ENCODE data around the gene BEST4.
"Not testable (repeated sequence)": the region's sequence is repeated elsewhere in the genome, so short reads cannot be mapped to it uniquely, and the experiment has no call there.

BEST4 gene

DNA sequence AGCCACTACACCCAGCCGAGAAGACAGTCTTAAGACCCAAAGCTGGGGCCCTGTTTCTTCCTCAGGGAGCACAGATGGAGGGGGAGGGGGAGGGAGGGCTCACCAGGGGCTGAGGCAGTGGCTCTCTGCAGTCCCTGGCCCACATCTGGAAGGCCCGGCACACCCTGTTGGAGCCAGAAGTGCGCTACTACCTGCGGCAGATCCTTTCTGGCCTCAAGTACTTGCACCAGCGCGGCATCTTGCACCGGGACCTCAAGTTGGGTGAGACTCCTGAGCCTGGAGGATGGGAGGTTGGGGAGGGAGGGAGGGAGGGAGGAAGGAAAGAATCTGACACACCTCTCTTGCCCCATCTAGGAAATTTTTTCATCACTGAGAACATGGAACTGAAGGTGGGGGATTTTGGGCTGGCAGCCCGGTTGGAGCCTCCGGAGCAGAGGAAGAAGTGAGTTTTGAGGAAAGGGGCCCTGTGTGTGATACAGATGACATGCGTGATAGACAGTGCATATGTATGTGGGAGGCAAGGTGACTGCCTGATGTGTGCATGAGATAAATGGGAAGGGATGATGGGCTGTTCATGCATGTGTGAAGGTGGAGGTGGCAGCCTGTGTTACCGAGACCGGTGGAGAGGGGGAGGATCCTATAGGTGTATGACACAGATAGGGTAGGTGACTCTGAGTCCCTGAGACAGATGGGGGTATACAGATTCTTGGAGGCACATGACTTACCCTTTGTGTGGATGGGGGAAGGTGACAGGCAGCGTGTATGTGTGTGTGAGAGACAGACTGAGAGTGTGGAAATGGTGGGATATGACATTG, 13.7 kb upstream of the BEST4 start:
- no peak for DNase-seq

DNA sequence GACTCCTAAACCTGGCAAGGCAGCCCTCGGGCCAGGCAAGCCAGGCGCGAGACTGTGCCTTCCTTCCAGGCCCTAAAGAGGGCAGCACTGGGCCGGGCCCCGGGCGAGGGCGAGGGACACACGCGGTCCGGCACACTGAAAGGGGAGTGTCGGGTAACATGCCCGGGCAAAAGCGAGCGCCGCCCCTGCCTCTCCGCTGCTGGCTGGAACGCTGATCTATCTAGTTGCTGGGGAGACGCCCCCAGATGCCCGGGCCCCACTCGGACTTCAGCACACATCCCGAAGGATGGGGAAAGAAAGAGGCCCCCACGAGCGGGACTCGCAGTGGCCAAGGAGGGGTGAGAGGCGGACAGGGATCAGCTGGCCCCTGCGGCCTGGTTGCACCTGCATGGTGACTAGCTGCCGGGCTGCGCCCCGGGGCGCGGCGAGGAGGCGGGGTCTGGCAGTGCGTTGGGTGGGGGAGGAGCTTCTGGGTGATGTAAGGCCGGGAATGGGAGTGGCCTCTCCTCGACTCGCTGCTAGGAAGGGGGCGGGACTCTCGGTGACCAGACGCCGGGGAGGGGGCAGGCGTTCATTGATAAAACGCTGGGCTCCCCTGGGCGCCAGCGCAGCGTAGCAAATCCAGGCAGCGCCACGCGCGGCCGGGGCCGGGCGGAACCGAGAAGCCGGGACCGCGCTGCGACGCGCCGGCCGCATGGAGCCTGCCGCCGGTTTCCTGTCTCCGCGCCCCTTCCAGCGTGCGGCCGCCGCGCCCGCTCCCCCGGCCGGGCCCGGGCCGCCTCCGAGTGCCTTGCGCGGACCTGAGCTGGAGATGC, 12.0 kb upstream of the BEST4 start, which contains the start of gene PLK3:
Gene PLK3, plus strand, starts transcription at position 608 of the 815 bp plus-strand sequence. Its CDS starts 87 bp downstream, at position 695.
- peak; percentile 94 for DNase-seq

- DNase-seq = no peak
These were observed 10.8 kb upstream of the BEST4 start for GRCh38 chr1:44798481-44799365.

DNA sequence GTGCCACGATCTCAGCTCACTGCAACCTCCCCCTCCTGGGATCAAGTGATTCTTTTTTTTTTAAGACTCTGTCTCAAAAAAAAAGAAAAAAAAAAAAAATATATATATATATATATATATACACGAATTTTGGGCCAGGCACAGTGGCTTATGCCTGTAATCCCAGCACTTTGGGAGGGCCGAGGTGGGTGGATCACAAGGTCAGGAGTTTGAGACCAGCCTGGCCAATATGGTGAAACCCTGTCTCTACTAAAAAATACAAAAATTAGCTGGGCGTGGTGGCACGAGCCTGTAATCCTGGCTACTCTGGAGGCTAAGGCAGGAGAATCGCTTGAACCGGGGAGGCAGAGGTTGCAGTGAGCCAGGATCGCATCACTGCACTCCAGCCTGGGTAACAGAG, 9.9 kb upstream of the BEST4 start:
- not testable (repeated sequence) for DNase-seq

DNA sequence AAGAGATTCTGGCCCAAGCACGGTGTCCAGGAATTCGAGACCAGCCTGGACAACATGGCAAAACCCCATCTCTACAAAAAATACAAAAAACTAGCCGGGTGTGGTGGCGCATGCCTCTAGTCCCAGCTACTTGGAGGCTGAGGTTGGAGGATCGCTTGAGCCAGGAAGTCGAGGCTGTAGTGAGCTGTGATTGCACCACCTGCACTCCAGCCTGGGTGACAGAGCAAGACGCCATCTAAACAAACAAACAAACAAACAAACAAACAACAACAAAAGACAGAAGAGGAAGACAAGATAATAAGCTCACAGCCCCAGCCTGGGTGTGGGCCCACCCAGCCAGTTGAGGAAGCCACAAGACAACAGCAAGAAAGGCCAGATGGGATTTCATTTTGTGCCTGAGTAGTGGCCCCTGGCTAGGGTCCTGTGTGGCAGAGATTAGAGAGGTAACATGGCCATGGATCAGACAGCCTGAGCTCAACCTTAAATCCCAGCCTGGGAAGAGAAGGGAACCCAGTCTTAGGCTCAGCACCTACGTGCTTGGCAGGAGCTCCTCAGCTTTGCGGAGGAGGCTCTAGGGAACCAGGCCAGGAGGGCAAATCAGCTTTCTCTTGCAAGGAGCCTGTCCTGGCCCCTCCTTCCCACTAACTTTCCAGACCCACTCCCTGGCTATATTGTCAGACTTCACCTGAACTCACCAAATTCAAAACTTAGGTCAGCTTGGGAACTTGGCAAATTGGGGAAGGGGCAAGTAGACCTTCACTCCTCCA, 4.9 kb upstream of the BEST4 start:
- no peak for DNase-seq

DNA sequence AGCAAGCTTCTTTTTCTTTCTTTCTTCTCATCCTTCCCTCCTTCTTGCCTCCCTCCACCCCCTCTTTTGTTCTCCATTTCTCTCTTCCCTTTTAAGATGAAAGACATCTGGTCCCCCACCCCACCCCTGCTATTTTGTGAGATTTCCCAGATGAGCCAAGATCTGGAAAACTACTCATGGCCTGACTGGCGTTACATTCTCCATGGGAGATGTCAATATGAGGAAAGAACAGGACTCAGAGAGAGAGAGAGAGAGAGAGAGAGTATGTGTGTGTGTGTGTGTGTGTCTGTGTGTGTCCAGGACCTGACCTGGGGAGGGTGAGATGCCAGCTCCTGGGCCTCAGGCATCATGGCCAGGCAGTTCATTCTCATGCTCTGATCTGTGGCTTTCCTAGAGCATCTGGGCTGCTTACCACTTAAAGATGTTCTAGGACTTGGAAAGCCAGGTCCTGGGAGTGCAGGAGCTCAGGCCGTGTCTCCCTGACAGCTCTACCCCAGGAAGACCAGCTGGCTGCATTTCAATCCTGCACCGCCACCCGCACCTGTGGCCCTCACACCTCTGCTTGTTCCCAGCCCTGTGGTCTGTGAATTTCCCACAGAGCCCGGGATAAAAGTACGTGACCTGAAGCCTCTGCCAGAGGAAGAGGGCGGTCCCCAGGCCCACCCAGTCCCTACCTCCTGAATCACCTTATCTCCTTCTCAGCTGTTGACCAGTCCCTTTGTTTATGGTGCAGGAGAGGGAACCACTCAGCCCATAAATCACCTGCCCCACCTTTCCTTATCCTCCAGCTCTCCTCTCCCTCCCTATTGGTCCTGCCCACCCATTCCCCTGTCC, 3.2 kb upstream of the BEST4 start:
- DNase-seq = no peak

GRCh38 chr1:44787506-44787905, 464 bp downstream of the BEST4 start:
- DNase-seq = no peak

DNA sequence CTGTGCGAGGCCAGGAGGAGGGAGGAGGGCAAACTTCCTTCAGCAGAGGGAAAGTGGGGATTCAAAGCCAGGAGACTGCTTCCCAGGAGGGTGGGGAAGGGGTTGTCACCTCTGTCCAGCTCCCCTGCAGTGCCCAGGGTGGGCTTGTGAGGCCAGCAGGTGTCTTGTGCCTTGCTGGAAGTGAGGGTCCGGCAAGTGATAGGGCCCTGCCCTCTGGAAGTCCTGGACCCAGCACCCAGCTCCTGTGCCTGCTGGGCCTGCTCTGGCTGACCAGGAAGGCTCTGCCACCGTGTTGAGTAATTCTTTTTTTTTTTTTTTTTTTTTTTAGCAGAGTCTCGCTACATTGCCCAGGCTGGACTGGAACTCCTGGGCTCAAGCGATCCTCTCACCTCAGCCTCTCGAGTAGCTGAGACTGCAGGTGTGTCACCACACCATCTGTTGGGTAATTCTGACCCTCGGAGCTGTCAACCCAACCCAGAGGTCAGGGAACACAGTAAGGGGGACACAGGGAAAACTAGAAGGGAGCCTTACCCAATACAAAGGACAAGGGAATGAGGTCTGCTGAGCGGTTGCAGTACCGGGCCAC, 1.0 kb downstream of the BEST4 start:
- DNase-seq = no peak

- DNase-seq = no peak
These were observed 1.7 kb downstream of the BEST4 start for GRCh38 chr1:44786138-44786840.

GRCh38 chr1:44785501-44786137, 2.4 kb downstream of the BEST4 start:
- DNase-seq = no peak

- DNase-seq = no peak
These were observed 3.0 kb downstream of the BEST4 start for GRCh38 chr1:44785029-44785380.

DNA sequence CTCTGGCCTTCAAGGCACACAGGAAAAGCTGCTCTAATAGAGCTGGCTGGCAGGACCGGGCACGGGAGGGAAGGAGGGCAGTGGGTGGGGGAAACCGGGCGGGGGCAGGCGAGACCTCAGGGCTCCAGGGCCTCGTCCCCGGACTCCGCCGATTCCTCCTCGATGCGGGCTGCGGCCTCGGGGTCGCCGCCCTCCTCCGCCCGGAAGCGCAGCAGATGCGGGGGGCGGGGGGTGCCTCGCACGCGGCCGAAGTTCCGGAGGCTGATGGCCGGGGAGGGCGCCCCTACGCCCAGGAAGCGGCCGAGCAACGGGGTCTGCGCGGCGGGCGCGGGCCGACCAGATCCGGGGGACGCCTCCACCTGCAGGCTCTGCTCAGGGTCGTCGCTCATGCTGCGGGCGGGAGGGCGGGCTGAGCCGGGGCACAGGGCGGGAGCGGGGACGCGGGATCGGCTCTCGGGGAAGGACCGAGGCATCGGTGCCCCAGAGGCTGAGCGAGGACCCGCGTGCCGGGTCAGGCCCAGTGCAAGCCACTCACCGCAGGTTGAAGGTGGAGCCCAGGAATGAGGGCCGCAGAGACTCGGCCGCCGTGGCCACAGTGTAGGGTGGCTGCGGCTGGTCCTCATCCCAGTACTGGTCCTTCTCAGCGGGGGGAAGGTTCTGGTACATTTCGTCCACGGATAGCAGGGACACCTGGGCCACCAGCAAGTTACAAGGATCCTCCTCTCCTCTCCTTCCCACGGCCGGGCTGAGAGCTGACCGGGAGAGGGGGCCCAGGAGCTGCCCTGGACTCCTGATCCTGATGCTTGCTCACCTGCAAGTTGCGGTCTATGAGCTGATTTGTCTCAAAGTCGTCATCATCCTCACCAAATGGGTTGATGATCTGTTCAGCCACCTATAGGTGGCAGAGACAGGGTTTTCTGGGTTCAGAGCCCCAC, 3.6 kb downstream of the BEST4 start:
- DNase-seq = no peak

GRCh38 chr1:44783697-44784093, 4.3 kb downstream of the BEST4 start:
- no peak for DNase-seq

- no peak for DNase-seq
These were observed 7.3 kb downstream of the BEST4 start for GRCh38 chr1:44780583-44781121.

DNA sequence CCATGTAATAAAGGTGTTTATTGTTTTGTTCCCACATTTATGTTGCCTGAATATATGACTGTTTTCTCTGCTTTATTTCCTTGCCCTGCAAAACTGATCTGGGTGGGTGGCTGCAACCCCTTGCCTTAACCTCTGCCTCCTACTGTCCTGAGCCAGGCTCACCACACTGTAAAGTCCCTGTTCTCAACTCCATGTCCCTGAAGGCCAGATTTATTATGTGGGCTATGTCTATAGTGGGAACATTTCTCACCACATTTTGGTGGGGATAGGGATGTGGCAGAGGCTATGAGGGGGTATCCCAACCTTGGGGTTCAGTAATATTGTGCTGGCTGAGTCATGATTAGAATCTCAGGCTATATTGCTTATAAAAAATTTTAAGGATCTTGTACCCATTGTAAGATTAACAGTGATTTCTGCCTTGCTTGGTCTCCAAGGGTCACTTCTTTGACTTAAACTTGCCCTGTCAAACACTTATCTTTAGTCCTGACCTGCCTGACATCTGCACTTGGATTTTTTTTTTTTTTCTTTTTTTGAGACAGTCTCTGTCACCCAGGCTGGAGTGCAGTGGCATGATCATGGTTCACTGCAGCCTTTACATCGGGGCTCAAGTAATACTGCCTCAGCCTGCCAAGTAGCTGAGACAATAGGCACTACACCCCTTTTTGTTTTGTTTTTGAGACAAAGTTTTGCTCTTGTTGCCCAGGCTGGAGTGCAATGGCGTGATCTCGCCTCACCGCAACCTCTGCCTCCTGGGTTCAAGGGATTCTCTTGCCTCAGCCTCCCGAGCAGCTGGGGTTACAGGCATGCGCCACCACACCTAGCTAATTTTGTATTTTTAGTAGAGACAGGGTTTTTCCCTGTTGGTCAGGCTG, 9.0 kb downstream of the BEST4 start:
- DNase-seq = no peak

DNA sequence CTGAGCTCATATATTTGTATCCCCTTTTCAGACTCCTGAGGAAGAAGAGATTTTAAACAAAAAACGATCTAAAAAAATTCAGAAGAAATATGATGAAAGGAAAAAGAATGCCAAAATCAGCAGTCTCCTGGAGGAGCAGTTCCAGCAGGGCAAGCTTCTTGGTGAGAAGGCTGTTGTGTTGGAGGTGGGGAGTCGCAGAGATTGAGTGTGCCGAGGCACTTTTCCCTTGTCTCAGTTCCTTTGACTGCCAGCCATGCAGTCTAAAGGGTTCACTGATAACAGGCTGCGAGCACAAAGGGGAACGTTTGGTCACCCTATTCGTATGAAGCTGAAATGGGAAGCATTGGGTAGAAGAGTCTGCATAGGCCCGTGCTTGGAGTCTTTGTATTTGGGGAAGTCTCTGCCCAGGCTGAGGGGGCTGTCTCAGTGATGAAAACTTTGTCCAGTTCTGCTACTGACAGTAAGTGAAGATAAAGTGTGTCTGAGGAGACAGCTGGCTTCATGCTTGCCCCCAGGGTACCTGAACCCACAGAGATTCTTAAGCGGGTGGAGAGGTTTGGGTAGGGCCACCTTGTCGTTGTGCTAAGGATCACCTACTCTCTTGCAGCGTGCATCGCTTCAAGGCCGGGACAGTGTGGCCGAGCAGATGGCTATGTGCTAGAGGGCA, 9.9 kb downstream of the BEST4 start:
- no peak for DNase-seq

DNA sequence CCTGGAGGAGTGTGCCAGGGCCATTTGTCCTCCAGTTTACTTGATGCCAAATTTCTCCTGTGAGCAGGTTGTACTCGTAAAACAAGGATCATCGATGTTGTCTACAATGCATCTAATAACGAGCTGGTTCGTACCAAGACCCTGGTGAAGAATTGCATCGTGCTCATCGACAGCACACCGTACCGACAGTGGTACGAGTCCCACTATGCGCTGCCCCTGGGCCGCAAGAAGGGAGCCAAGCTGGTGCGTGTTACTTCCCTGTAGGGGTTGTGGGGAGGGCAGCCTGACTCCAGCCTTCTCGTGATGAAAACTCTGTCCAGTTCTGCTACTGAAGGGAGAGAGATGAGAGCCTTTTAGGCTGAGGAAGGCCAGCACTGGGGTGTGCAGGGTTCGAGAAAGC, 10.4 kb downstream of the BEST4 start:
- DNase-seq = no peak
